Thyroid gland (tissue), 4 donors: Measurements from ENCODE around the gene UNC13A. TPM values are rescaled to one million over a fixed set of nuclear protein-coding genes. Genes with fewer than 3 reads are reported as not detected.

Experiments
- DNase-seq, 2 donors: peaks; one replicate each; pipeline ENCODE4 v3.0.0-alpha.2; 2019
- H3K27ac ChIP-seq, 3 donors: fragments of 200-600 bp; sonication (generic); 1 replicate in 2 of 3; 2 replicates in 1 of 3; pipeline ENCODE4 v1.5.1; 2016 to 2019; ENCODE audit warnings: mild to moderate bottlenecking in 1 of 3, moderate library complexity in 1 of 3
- H3K27me3 ChIP-seq: fragments of 200-600 bp; sonication (generic); one replicate; pipeline ENCODE4 v1.5.1; 2019
- H3K36me3 ChIP-seq, 2 donors: fragments of 200-600 bp; sonication (generic); one replicate each; pipeline ENCODE4 v1.5.1; 2016 to 2019
- H3K4me1 ChIP-seq, 2 donors: fragments of 200-600 bp; sonication (generic); one replicate each; pipeline ENCODE4 v1.5.1; 2017 to 2019
- H3K4me3 ChIP-seq, 3 donors: fragments of 200-600 bp; sonication (generic); replicated peaks in 1 of 3; 1 replicate in 2 of 3; 2 replicates in 1 of 3; pipeline ENCODE4 v1.5.1; 2016; ENCODE audit warnings: mild to moderate bottlenecking in 1 of 3
- H3K9me3 ChIP-seq: fragments of 200-600 bp; sonication (generic); one replicate; pipeline ENCODE4 v1.5.1; 2017
- CTCF ChIP-seq, 6 experiments: fragments of 200-600 bp in 3 of 6; fragments of 450-650 bp in 3 of 6; sonication (generic) in 3 of 6; IDR thresholded peaks; one replicate each; pipeline ENCODE4 v1.5.1; 2016 to 2019; ENCODE audit warnings: antibody characterized with exemption in 6 of 6, mild to moderate bottlenecking in 2 of 6, inconsistent platforms in 1 of 6, moderate library complexity in 1 of 6
- POLR2A ChIP-seq, 2 donors: fragments of 450-650 bp; IDR thresholded peaks; one replicate each; pipeline ENCODE4 v1.6.1; 2017; ENCODE audit warnings: antibody characterized with exemption in 2 of 2, mild to moderate bottlenecking in 2 of 2, moderate library complexity in 1 of 2
- WGBS, 2 donors: methylation state at CpG; one replicate each; pipeline ENCODE4 v1.1.5; 2017; 5-methylcytosine and 5-hydroxymethylcytosine counted together
- intact Hi-C: fragments of 100-400 bp; cut with DNase I; formaldehyde crosslinking; loops from one replicate; pipeline ENCODE4 v1.15.1; 2023
- total RNA-seq, 4 donors: library from RNA; depleted of rRNA; stranded (reverse); fragments of >200 nt; gene quantifications; one replicate each; pipeline ENCODE4 v1.2.3, GENCODE V29; 2016

The UNC13A gene
- total RNA-seq, 4 donors from 2014 or later, result under 0.01 to 2.7 (median 0.21) TPM

GRCh38 chr19:17711851-17712250, 23.7 kb upstream of the UNC13A start:
- H3K27ac ChIP-seq, result no peak overlapping the region
- WGBS, 2 donors, result 52 to 55% methylated on average over 6 of the region's 6 CpGs
- H3K4me1 ChIP-seq, result no peaks in the 10 kb centered on the region
- H3K27me3 ChIP-seq, result no peaks in the 10 kb centered on the region
- intact Hi-C loops, result no loop called here
- DNase-seq, result no peak
- H3K9me3 ChIP-seq, result no peaks in the 10 kb centered on the region
- no peak overlapping the region for H3K4me3 ChIP-seq
- TF ChIP-seq CTCF (IDR thresholded peaks at IDR 0.05) (no peak), POLR2A (IDR thresholded peaks at IDR 0.05) (no peak)
- H3K36me3 ChIP-seq, result no peaks in the 10 kb centered on the region

- Histone ChIP-seq H3K36me3 (no peaks in the 10 kb centered on the region), H3K27me3 (no peaks in the 10 kb centered on the region), H3K4me3 (no peak overlapping the region), H3K9me3 (no peaks in the 10 kb centered on the region), H3K27ac (no peak overlapping the region), H3K4me1 (no peaks in the 10 kb centered on the region)
- DNase-seq, result no peak
- TF ChIP-seq POLR2A (IDR thresholded peaks at IDR 0.05), result no peak
- WGBS, 2 donors, result 15 to 18% methylated on average over 15 to 17 of the region's 17 CpGs
- intact Hi-C loops, result loop anchor here (5.0 kb wide), 2 partner anchors 61 to 151 kb away; partner anchors contain the start of gene RPL18A
Measured at GRCh38 chr19:17706750-17707181, 18.6 kb upstream of the UNC13A start.

GRCh38 chr19:17703824-17704463, 15.8 kb upstream of the UNC13A start:
- H3K27me3 ChIP-seq, result no peaks in the 10 kb centered on the region

GRCh38 chr19:17695198-17695597, 7.0 kb upstream of the UNC13A start:
- Histone ChIP-seq H3K4me1 (no peaks in the 10 kb centered on the region), H3K36me3 (no peaks in the 10 kb centered on the region), H3K9me3 (no peaks in the 10 kb centered on the region), H3K27me3 (no peaks in the 10 kb centered on the region), H3K27ac (no peak overlapping the region), H3K4me3 (no peak overlapping the region)
- DNase-seq, result no peak
- intact Hi-C loops, result no loop called here
- TF ChIP-seq POLR2A (IDR thresholded peaks at IDR 0.05) (no peak), CTCF (IDR thresholded peaks at IDR 0.05) (no peak)
- 78 to 82% methylated on average over 2 of the region's 2 CpGs for WGBS, 2 donors

More at GRCh38 chr19:17703824-17704463, 15.8 kb upstream of the UNC13A start:
- H3K36me3 ChIP-seq, result no peaks in the 10 kb centered on the region
- intact Hi-C loops, result no loop called here
- H3K27ac ChIP-seq, result no peak overlapping the region
- TF ChIP-seq POLR2A (IDR thresholded peaks at IDR 0.05), result no peak
- peak; percentile 49 to 73 (median 56) for TF ChIP-seq CTCF (IDR thresholded peaks at IDR 0.05)
- H3K4me1 ChIP-seq, result no peaks in the 10 kb centered on the region
- H3K9me3 ChIP-seq, result no peaks in the 10 kb centered on the region
- 43 to 49% methylated on average over 9 to 11 of the region's 11 CpGs for WGBS, 2 donors
- DNase-seq, result peak in 1 of 2 donors; percentile 33
- no peak overlapping the region for H3K4me3 ChIP-seq

- intact Hi-C loops, result no loop called here
- Histone ChIP-seq H3K4me1 (peaks cover 0 to 9% of the 10 kb centered on the region in 2 donors), H3K9me3 (no peaks in the 10 kb centered on the region), H3K27me3 (peaks cover 4% of the 10 kb centered on the region), H3K27ac (no peak overlapping the region), H3K36me3 (no peaks in the 10 kb centered on the region), H3K4me3 (no peak overlapping the region)
- TF ChIP-seq CTCF (IDR thresholded peaks at IDR 0.05), result no peak
- TF ChIP-seq POLR2A (IDR thresholded peaks at IDR 0.05), result no peak
- DNase-seq, result no peak
- 85 to 86% methylated on average over 4 of the region's 4 CpGs for WGBS, 2 donors
Measured at GRCh38 chr19:17692566-17692965, 4.4 kb upstream of the UNC13A start.
